ENCODE data around the gene CGB5.

CGB5 gene

GRCh38 chr19:49058562-49058961 lies 14.9 kb downstream of the CGB5 start:
- in situ Hi-C loops (cut with HindIII; ENCODE audit: low pct_unique_long_range_greater_than_20kb, low sequenced_read_pairs): no loop called here
- DNase-seq (ENCODE audit: low read depth in 1 of 2, low spot score in 1 of 2): peak in 1 of 2 experiments; percentile 66
- no peak for TF ChIP-seq JUND (IDR thresholded peaks at IDR 0.05; ENCODE audit: low read depth)

GRCh38 chr19:49059053-49059452 lies 15.4 kb downstream of the CGB5 start:
- no peak for DNase-seq (ENCODE audit: low read depth in 1 of 2, low spot score in 1 of 2)
- no peak for TF ChIP-seq JUND (IDR thresholded peaks at IDR 0.05; ENCODE audit: low read depth)
- in situ Hi-C loops (cut with HindIII; ENCODE audit: low pct_unique_long_range_greater_than_20kb, low sequenced_read_pairs): no loop called here

GRCh38 chr19:49061000-49061399 lies 17.4 kb downstream of the CGB5 start:
- DNase-seq (ENCODE audit: low read depth in 1 of 2, low spot score in 1 of 2): no peak
- TF ChIP-seq JUND (IDR thresholded peaks at IDR 0.05; ENCODE audit: low read depth): no peak
- in situ Hi-C loops (cut with HindIII; ENCODE audit: low pct_unique_long_range_greater_than_20kb, low sequenced_read_pairs): no loop called here

- in situ Hi-C loops (cut with HindIII; ENCODE audit: low pct_unique_long_range_greater_than_20kb, low sequenced_read_pairs): no loop called here
- no peak for TF ChIP-seq JUND (IDR thresholded peaks at IDR 0.05; ENCODE audit: low read depth)
- no peak for DNase-seq (ENCODE audit: low read depth in 1 of 2, low spot score in 1 of 2)
These were observed 17.8 kb downstream of the CGB5 start for GRCh38 chr19:49061445-49061844.

GRCh38 chr19:49064029-49064629 lies 20.5 kb downstream of the CGB5 start:
- in situ Hi-C loops (cut with HindIII; ENCODE audit: low pct_unique_long_range_greater_than_20kb, low sequenced_read_pairs): no loop called here
- peak in 1 of 2 experiments; percentile 67 for DNase-seq (ENCODE audit: low read depth in 1 of 2, low spot score in 1 of 2)
- TF ChIP-seq JUND (IDR thresholded peaks at IDR 0.05; ENCODE audit: low read depth): no peak

DNA sequence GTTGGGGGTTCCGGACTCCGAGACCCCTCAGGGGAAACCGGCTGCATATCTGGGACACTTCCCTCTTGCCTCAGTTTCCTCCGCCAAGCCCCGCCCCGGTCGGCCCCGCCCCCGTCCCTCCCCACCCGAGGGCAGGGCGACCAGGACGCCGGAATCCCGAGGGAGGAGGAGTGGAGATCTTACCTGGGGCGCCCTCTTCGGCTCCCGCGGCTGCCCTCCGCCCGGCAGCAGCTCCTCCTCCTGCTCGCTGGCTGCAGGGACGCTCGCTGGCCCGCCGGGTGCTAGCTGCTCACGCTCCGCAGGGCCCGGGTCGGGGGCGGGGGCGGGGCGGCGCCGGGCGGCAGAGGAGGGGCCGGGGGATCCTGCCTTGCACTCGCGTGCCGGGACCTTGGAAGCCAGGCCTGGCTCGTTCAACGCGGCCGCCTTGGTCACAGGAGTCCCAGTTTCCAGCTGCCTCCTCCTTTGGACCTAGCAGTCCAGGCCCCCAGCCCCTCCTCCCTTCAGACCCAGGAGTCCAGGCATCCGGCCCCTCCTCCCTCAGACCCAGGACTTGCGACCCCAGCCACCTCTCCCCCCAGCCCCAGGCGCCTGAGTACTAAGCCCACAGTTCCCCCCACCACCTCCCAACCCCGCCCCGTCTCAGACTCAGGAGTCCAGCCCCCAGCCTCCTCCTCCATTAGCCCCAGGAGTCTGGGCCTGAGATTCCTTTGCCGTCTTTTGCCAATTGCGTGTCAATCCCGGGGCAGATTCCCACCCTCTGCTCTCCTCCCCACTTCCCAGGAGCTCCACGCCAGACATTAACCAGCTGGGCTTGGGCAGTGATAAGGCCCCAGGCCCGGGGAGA lies 21.3 kb downstream of the CGB5 start, which contains the start of gene NTF4:
Gene NTF4 (minus strand): TSS at position 51 of the 844 bp plus-strand sequence. CDS start 2,821 bp downstream, outside the sequence.
- DNase-seq (ENCODE audit: low read depth in 1 of 2, low spot score in 1 of 2): peak; percentile 73 to 83
- in situ Hi-C loops (cut with HindIII; ENCODE audit: low pct_unique_long_range_greater_than_20kb, low sequenced_read_pairs): no loop called here
- no peak for TF ChIP-seq JUND (IDR thresholded peaks at IDR 0.05; ENCODE audit: low read depth)

- no peak for TF ChIP-seq JUND (IDR thresholded peaks at IDR 0.05; ENCODE audit: low read depth)
- peak in 1 of 2 experiments; percentile 10 for DNase-seq (ENCODE audit: low read depth in 1 of 2, low spot score in 1 of 2)
- in situ Hi-C loops (cut with HindIII; ENCODE audit: low pct_unique_long_range_greater_than_20kb, low sequenced_read_pairs): no loop called here
These were observed 22.4 kb downstream of the CGB5 start for GRCh38 chr19:49065905-49066512.

DNA sequence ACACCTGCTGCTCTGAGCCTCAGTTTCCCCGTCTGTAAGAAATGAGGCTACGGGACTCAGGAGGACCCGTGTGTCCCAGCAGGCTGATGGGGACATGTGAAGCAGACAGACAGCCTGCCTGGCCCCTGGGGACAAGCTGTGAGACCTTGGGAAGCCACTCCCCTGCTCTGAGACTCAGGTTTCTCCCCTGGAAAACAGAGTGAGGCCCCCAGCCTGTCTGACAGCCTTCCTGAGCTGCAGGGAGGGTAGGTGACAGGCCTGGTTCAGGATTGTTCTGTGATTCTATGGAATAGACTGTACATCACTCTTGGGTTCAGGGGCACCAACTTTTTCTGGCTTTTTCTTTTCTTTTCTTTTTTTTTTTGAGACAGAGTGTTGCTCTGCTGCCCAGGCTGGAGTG lies 23.9 kb downstream of the CGB5 start:
- in situ Hi-C loops (cut with HindIII; ENCODE audit: low pct_unique_long_range_greater_than_20kb, low sequenced_read_pairs): no loop called here
- DNase-seq (ENCODE audit: low read depth in 1 of 2, low spot score in 1 of 2): no peak
- TF ChIP-seq JUND (IDR thresholded peaks at IDR 0.05; ENCODE audit: low read depth): no peak

GRCh38 chr19:49069026-49069425 lies 25.4 kb downstream of the CGB5 start:
- no peak for DNase-seq (ENCODE audit: low read depth in 1 of 2, low spot score in 1 of 2)
- in situ Hi-C loops (cut with HindIII; ENCODE audit: low pct_unique_long_range_greater_than_20kb, low sequenced_read_pairs): no loop called here
- no peak for TF ChIP-seq JUND (IDR thresholded peaks at IDR 0.05; ENCODE audit: low read depth)

- no peak for TF ChIP-seq JUND (IDR thresholded peaks at IDR 0.05; ENCODE audit: low read depth)
- DNase-seq (ENCODE audit: low read depth in 1 of 2, low spot score in 1 of 2): no peak
- in situ Hi-C loops (cut with HindIII; ENCODE audit: low pct_unique_long_range_greater_than_20kb, low sequenced_read_pairs): no loop called here
These were observed 26.8 kb downstream of the CGB5 start for GRCh38 chr19:49070416-49070815.

GRCh38 chr19:49071860-49072547 lies 28.4 kb downstream of the CGB5 start:
- DNase-seq (ENCODE audit: low read depth in 1 of 2, low spot score in 1 of 2): no peak
- no peak for TF ChIP-seq JUND (IDR thresholded peaks at IDR 0.05; ENCODE audit: low read depth)
- in situ Hi-C loops (cut with HindIII; ENCODE audit: low pct_unique_long_range_greater_than_20kb, low sequenced_read_pairs): no loop called here

Data from T47D (cell line).